HG03095 (cell line): ENCODE results near the gene ACTR5.
"Not testable (repeated sequence)": the region's sequence is repeated elsewhere in the genome, so short reads cannot be mapped to it uniquely, and the experiment has no call there.

Source experiments
- ATAC-seq: cut with Tn5 transposase; IDR thresholded peaks from one replicate; pipeline ENCODE4 v1.9.1; 2021; ENCODE audit warnings: moderate library complexity; ENCODE audit not compliant: unreplicated experiment

Gene ACTR5

GRCh38 chr20:38804682-38805501 lies 56.6 kb downstream of the ACTR5 start:
- ATAC-seq, result peak; percentile 45

DNA sequence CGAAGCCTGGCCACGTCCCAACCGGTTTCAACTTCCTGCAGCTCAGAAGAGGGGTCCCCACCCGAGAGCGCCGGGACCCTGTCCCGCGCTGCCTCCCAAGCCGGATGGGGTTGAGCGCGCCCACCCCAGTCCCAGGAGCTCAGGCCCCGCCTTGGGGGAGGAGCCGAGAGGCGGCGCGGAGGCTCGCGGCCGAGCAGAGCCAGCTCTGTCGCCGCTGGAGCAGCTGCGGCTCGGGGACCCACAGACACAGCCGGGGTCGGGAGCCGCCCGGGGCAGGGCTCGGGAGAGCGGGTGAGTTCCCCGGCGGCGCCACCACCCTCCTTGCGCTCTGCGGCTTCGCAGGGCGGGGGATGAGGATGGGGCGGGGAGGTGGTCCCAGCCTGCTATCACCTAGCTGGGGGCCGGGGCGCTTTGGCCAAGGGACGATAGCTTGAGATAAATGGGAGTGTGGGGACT lies 57.3 kb downstream of the ACTR5 start, which contains the start of gene PPP1R16B:
Gene PPP1R16B, plus strand, starts transcription at position 196 of the 456 bp plus-strand sequence. CDS start 30,229 bp downstream, outside the sequence.
- ATAC-seq, result peak; percentile 43

GRCh38 chr20:38805958-38806854 lies 57.9 kb downstream of the ACTR5 start:
- ATAC-seq, result no peak

GRCh38 chr20:38806855-38807655 lies 58.8 kb downstream of the ACTR5 start:
- ATAC-seq, result no peak

DNA sequence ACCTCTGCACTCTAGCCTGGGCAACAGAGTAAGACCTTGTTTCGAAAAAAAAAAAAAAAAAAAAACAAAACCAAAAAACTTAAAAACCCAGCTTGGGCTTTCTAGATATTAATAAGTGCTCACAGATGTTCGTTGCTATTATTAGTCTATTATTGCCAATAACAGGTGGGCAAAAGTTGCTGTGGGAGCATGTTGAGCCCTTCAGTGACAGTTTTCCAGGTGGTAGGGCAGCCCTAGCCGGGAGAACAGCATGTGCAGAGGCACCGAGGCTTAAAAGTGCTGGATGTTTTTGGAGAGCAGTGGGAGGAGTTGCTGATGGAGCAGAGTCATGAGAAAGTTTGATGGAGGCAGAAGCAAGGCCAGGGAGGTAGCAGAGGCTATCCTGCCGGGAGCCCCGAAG lies 61.7 kb downstream of the ACTR5 start:
- ATAC-seq, result no peak

DNA sequence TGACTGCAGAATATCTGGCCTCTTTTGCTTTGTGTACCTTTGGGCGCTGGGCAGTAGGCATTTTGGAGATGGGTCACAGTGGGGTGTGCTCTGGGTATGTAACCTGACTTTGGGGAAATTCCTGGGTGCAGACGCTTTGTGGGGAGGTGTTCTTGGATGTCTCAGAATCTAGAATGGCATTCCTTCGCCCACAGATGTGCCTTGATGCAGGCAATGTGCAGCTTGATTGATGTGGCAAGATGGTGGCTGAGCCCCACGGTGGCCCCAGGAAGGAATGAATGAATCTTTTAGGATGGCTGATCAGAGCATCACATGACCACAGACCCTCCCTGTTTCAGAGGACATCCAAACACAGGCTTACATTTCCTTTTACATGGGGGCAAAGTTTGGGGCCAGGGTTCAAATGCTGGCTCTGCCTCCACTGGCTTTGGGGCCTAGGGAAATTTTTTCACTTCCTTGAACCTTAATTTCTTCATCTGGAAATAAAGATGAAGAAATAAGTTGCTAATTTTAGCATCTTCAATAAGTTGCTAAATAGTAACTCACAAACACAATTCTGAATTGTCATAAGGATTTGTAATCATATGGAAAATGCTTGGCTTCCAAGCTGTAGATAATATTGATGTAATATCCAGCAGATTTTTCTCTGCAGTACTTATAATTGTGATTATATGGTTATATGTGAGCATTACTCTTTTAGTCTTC lies 62.8 kb downstream of the ACTR5 start:
- ATAC-seq, result no peak

DNA sequence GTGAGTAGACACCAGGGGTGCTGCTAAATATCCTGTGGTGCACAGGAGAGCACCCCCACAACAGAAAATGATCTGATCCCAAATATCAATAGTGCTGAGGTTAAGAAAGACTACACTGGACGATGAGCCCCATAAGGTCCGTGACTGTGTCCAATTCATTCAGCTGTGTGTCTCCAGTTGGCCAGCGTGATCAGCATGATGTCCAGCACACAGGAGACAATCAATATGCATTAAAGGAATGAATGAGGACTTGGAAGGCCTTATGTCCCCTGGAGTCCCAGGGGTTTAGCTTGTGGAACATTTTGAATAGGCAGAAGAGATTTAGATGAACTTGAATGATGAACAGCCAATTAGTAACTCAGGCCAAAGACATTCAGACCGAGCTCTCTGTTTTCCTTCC lies 63.5 kb downstream of the ACTR5 start:
- ATAC-seq, result no peak

- ATAC-seq, result no peak
These were observed 63.9 kb downstream of the ACTR5 start for GRCh38 chr20:38812182-38812581.

GRCh38 chr20:38812709-38813573 lies 64.7 kb downstream of the ACTR5 start:
- no peak for ATAC-seq

DNA sequence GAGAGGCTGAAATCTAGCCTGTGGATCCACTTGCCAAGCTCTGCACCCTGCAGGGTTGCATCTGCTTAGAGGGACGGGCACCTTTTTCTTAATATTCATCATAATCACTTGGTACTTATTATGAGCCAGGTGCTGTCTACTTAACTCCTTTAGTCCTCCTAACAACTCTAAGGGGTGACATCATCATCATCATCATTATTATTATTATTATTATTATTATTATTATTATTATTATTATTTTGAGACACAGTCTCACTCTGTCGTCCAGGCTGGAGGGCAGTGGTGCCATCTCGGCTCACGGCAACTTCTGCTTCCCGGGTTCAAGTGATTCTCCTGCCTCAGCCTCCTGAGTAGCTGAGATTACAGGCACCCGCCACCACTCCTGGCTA lies 65.3 kb downstream of the ACTR5 start:
- ATAC-seq, result not testable (repeated sequence)

- ATAC-seq, result no peak
These were observed 67.2 kb downstream of the ACTR5 start for GRCh38 chr20:38815446-38815845.

DNA sequence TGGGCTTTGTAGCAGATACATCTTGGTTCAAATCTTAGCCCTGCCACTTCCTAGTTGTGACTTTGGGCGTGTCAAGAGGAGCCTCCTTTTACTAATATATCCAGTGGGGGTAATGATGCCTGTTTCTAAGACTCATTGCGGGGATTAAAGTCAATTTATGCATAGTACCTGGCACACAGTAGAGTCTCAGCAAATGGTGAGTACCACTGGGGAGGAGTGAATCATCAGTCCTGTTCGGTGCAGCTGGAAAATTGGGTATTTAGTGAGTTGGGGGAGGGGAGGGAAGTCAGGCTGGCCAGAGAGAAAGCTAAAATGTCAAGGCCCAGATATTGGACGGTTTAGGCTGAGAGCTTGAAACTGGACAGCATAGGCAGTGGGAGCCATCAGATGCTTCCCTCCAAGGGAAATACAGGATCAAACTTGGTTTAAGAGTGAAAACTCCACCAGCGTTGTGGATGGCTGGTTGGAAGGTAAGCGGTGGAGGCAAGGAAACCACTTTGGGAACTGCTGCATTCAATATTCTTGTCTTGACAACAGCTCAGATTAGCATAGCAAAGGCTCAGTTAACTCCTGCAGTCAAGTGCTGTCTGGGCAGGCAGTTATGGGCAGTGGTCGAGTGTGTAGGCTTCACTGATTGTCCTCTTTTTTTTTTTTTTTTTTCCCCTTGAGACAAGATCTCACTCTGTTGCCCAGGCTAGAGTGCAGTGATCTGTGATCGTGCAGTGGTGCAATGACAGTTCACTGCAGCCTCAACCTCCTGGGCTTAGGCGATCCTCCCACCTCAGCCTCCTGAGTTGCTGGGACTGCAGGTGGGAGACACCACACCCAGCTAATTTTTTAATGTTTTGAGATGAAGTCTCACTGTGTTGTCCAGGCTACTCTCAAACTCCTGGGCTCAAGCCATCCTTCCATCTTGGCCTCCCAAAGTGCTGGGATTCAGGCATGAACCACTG lies 70.1 kb downstream of the ACTR5 start:
- ATAC-seq, result no peak
